GM19023 (cell line): ENCODE results near the gene COX4I2.
"Not testable (repeated sequence)": the region's sequence is repeated elsewhere in the genome, so short reads cannot be mapped to it uniquely, and the experiment has no call there.

Experiments used
- ATAC-seq: cut with Tn5 transposase; IDR thresholded peaks from one replicate; pipeline ENCODE4 v1.9.1; 2021; ENCODE audit warnings: mild to moderate bottlenecking, moderate library complexity; ENCODE audit not compliant: unreplicated experiment

The COX4I2 gene

DNA sequence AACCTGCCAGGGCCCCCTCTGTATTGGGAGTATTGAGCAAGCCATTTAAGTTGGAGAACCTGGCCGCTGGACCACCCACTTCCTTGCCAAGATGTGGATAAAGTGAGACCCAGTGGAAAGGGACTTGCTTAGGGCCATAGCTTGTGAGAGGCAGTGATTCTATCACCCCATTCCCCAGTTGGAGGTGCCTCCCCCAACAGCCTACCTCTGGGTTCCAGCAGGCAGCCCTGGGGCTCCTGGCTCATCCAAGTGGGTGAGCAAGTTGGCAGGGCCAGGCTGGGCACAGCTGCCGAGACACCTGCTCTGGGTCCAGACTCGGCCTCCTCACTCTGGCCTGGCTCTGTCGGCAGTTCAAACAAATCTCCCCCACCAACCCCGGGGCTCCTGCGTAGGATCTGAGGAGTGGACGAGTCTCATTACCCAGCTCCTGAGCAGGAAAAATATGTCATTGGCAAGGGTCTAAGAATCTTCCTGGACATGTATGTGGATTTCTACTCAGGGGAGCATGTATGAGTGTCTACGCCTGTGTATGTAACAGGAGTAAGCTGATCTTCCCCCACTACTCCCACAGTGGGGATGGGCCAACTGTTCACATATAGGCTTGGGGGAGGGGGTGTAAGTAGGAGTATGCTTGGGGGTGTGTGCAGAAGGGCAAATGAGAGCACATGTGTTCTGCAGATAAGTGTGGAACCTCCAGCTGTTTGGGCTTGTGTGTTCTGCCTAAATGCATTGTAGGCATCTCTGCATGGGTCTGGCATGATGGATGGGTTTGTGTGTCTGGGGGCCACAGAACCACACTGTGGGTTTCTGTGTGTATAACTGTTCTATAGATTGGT lies 30.7 kb upstream of the COX4I2 start:
- no peak for ATAC-seq

DNA sequence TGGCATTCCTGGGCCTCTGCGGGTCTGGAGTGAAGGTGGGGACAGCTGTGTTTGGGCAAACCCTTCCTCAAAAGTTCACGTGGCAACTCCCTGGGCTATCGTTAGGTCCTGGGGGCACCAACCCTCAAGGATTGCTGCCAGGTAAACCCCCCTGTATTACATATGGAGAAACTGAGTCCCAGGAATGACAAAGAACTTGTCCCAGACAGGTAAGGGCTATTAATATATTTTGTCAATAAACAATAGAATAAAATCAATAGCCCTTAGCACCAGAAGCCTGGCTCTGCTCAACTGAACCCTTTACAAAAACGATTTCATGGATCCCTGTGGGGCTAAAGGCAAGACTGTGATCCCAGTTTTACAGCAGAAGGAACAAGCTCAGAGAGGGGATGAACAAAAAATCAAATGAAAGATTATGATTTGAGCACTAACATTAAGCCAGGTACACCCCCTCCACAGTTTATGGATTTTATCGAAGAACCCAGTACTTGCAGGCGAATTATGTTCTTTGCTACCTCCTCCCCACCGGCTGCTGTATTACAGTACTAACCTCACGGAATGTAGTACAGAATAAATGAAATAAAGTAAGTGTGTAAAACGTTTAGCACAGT lies 30.0 kb upstream of the COX4I2 start:
- no peak for ATAC-seq

DNA sequence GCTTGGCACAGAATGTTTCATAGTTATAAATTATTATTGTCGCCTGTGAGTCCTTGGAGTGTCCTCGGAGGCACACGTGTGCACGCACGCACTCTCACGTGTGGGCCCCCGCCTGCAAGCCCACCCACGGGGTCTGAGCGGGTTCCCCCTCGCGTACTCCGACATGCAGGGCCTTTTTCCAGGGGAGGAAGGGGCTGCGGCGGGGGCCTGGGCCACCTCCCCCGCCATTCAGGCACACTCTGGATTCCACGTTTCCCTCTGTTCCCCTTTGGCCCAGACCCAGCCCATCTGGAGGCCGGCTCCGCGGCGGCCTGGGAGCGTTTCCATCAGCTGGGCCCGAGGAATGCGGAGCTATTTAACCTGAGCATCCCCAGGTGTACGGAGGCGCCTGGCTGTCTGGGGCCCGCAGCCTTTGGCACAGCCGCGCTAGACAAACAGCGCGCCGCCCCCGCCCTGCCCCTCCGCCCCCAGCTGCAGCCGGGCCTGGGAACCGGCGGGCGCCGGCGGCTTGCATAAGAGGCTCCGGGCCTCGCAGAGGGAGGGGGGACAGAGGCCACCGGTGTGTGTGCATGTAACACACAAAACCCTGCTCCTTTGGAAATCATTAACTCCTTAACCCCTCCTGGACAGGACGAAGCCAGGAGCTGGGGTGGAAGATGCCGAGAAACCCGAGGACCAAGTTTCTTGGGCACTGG lies 29.3 kb upstream of the COX4I2 start:
- no peak for ATAC-seq

DNA sequence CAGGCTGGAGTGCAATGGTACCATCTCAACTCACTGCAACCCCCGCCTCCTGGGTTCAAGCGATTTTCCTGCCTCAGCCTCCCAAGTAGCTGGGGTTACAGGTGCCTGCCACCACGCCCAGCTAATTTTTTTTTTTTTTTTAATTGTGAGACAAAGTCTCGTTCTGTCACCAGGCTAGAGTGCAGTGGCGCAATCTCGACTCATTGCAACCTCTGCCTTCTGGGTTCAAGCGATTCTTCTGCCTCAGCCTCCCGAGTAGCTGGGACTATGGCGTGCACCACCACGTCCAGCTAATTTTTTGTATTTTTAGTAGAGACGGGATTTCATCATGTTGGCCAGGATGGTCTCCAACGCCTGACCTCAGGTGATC lies 25.5 kb upstream of the COX4I2 start:
- not testable (repeated sequence) for ATAC-seq

DNA sequence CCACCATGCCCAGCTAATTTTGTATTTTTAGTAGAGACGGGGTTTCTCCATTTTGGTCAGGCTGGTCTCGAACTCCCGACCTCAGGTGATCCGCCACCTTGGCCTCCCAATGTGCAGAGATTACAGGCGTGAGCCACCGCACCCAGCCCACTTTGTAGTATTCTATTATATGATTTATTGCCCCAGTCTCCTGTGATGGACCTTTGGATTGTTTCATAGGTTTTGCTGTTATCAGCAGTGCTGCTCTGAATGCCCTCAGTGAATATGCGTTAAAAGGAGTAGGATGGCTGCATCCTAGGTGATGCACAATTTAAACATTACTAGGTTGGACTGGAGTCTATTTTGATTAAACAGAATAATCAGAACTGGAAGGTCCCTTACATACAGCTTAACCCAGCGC lies 22.3 kb upstream of the COX4I2 start:
- ATAC-seq: no peak

DNA sequence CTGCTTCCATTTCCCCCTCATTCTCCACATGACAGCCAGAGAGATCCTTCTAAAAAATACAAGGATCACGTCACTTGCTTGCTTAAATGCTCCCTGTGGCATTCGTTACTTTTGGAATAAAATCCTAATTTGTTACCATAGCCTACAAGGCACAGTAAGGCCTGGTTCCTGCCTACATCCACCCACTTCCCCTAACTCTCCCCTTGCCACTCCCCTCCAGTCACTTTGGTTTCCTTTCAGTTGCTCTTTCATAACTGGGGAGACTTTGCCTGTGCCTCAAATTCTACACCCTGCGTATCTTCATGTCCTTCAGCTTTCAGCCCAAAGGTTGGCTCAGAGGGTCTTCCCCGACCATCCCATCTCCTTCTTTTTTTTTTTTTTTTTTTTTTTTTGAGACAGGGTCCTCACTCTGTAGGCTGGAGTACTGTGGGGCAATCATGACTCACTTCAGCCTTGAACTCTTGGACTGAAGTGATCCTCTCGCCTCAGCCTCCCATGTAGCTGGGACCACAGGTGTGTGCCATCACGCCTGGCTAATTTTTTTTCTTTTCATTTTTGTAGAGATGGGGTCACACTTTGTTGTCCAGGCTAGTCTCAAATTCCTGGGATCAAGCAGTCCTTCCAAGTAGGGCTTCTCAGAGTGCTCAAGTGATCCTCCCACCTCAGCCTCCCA lies 20.1 kb upstream of the COX4I2 start:
- ATAC-seq: no peak

DNA sequence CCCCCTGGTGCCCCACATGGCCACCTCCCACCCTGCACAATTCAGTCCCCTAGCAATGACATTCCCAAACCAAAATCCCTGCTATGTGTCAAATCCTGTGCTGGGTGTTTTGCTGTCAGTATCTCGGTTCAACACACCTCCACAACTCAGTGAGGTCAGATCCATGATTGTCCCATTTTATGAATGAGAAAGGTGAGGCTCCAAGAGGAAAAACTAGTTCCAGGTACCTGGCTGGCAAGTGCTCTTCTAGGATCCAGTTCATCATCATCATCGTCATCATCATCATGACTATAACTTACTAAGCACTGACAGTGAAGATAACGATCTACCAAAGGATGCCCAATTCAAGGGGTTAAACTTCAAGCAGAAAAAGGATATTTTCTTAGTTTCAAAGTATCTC lies 17.5 kb upstream of the COX4I2 start:
- no peak for ATAC-seq

DNA sequence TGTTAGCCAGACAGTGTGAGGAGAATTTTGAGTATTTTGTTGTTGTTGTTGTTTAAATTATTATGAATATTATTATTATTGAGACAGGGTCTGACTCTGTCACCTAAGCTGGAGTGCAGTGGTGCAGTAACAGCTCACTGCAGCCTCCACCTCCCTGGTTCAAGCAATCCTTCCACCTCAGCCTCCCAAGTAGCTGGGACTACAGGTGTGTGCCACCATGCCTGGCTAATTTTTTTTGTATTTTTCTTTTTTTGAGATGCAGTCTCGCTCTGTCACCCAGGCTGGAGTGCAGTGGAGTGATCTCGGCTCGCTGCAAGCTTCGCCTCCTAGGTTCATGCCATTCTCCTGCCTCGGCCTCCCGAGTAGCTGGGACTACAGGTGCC lies 14.6 kb upstream of the COX4I2 start:
- ATAC-seq: not testable (repeated sequence)

DNA sequence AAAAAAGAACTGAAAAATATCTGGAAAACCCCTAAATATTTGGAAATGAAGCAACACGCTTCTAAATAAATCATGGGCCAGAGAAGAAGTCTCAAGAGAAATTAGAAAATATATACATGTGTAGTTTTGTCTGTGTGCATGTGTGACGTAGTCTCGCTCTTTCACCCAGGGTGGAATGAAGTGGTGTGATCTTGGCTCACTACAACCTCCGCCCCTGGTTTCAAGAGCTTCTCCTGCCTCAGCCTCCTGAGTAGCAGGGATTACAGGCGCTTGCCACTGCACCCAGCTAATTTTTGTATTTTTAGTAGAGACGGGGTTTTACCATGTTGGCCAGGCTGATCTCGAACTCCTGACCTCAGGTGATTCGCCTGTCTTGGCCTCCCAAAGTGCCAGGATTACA lies 11.2 kb upstream of the COX4I2 start:
- not testable (repeated sequence) for ATAC-seq

DNA sequence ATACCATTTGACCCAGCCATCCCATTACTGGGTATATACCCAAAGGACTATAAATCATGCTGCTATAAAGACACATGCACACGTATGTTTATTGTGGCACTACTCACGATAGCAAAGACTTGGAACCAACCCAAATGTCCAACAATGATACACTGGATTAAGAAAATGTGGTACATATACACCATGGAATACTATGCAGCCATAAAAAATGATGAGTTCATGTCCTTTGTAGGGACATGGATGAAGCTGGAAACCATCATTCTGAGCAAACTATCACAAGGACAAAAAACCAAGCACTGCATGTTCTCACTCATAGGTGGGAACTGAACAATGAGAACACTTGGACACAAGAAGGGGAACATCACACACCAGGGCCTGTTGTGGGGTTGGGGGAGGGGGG lies 9.7 kb upstream of the COX4I2 start:
- ATAC-seq: not testable (repeated sequence)

DNA sequence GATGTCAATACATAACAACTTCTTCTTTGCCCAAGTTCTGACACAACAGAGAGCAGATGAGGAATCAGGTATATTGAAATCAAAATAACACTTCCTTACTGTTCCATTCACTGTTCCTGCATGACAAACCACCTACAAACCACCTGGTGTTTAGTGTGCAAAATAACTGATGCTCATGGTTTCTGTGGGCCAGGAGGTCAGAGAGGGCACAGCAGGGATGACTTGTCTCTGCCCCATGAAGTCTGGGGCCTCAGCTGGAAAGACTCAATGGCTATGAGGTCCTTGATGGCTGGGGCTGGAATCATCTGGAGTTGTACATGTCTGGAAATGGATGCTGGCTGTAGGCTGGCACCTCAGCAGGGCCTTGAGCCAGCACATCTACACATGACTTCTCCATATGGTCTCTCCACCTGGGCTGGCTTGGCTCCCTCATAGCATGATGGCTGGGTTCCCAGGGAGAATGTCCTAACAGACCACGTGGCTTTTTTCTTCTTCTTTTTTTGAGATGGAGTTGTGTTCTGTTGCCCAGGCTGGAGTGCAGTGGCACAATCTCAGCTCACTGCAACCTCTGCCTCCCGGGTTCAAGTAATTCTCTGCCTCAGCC lies 7.4 kb upstream of the COX4I2 start:
- ATAC-seq: no peak

DNA sequence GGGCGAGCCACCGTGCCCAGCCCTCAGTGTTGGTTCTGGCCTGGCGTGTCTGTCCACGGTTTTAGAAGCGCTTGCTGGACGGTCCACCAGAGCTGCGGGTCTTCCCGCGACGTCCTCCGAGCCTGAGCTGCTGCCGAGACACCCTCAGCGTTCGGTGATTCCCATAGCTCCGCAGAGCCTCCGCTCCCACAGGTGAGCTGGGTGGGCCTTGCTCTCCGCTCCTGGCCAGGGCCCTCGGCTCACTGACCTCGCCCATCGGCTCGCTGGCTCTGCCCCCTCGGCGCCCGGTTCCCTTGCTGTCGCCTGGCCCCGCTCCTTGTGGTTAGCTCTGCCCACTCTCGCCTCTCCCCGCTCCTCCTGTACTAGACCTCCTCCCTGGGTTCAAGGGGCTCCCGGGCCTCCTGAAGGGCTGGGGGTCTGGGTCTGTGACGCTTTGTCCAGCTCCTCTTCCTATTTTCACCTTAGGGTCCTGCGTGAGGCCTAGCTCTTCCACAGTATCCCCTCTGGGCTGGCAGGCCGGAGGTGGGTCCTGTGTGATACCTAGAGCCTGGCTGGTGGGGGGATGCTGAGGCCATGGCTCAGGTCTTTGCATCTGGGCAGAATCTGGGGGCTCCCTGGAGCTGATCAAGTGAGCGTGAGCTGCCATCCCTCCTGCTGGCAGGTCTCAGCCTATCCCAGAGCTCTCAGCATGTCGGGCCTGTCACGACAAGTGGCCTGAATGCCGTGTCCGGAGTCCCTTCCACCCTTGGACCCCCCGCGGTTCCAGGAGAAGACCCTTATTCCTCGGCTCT lies 5.0 kb upstream of the COX4I2 start:
- no peak for ATAC-seq

DNA sequence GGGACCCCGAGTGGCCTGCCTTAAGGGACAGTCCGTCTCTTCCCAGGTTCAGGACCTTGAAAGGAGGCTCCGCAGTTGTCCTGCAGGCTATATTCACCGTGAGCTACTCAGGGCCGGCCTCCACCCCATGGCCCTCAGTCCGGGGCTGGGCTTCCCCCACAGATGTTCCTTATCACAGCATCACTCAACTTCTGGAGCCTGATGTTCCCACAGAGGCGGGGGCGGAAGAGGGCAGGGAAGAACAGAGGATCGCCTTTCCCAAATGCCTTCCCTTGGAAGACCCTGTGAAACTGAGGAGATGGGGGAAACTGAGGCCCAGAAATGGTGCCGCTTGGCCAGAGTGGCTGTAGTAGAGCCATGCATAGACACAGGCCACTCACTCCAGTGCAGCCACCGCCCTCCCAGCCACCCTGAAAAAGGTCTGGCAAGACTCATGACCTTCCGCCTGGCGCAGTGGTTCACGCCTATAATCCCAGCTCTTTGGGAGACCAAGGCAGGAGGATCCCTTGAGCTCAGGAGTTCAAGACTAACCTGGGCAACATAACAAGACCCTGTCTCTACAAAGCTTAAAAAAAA lies 4.3 kb upstream of the COX4I2 start:
- ATAC-seq: no peak

DNA sequence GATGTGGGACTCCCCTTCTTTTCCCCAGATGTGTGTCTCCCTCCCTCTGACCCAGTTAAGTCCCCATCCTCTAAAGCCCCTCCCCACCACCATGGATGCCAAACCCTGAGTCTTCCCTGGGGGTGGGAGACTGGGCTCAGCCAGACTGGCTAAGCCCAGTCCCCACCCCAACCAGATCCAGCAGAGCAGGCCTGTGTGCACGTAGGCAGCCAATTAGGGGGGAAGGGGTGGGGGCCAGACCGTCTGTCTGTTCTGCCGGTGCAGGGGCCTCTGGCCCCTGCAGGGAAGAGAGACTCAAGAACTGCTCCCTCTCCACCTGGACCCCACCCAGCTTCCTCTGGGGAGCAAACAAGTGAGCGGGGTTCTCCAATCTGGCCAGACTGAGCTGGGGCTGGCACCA lies 605 bp downstream of the COX4I2 start:
- ATAC-seq: no peak

DNA sequence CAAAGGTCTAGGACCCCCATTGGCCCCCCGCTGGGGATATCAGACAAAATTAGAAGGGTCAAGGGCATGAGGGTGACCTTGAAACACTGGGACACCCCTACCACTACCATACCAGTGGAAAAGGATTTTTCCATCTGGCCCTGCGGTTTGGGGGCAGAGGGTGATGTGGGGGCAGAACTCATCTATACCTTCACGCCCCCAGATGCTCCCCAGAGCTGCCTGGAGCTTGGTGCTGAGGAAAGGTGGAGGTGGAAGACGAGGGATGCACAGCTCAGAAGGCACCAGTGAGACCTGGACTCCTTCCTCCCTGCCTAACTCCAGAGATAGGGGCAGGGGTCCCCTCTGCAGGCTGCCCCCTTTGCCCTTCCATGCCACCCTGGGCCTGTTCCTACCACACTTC lies 1.1 kb downstream of the COX4I2 start:
- no peak for ATAC-seq

DNA sequence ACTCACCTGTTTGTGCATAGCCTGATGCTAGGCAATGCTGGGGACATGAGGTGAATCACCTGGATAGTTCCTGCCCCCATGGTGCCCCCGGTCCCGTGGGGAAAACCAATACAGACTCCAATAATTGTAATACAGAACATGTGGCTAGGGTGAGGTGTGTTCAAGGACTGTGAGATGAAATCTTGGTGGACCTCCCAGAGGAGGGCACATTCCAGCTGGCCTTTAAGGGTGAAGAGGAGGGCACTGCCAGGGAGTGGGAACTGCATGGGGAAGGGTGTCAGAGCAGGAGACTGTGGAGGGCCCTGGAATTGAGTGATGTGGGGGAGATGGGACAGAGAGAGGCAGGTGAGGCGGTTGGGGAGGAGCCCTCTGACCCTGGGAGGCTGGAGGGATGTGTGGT lies 2.5 kb downstream of the COX4I2 start:
- ATAC-seq: no peak

DNA sequence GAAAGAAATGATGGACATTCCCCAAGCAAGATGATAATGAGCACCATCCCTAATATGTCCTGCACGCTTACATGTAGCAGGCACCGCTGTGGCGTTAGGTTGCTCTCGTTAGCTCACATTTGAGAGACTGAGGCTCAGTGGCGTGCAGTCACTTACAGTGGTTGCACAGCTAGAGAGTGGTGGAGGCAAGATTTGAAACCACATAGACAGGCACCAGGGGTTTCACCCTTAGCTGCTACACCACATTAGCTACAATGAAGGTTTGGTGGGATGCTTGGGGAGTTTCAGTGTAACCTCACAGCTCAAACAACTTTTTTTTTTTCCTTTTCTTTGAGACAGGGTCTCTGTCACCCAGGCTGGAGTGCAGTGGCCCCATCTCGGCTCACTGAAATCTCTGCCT lies 3.7 kb downstream of the COX4I2 start:
- ATAC-seq: no peak

DNA sequence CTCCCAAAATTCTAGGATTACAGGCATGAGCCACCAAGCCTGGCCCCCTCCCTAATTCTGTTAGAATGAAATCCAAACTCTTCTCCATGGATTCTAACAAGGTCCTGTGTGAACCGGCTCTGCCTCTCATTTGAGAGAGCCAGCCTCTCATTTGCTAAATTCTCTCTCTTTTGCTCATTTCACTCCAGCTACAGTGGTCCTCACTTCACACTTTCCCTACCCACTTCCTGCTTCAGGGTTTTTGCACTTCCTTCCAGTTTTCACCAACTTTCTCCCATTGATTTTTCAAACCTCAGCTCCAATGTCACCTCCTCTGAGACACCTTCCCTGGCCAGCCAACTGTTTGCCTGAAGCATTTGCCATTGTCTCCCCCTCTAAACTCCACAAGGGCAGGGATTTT lies 5.1 kb downstream of the COX4I2 start:
- ATAC-seq: no peak

DNA sequence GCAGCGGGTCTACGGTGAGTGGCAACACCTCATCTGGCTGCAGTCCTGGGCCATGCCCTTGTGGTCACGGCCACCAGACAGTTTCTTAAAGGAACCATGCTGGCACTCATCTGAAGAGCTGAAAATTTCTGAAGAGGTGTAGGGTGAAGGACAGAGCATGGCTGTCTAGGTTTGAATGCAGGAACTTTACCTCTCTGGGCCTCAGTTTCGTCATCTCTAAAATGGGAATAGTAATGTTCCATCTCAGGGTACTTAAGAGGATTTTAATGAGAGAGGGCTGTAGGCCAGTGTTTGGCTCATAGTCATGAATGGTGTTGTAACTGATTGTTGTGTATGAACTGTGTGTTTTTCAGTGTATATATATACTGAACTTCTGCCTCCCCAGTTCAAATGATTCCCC lies 5.8 kb downstream of the COX4I2 start:
- ATAC-seq: no peak

DNA sequence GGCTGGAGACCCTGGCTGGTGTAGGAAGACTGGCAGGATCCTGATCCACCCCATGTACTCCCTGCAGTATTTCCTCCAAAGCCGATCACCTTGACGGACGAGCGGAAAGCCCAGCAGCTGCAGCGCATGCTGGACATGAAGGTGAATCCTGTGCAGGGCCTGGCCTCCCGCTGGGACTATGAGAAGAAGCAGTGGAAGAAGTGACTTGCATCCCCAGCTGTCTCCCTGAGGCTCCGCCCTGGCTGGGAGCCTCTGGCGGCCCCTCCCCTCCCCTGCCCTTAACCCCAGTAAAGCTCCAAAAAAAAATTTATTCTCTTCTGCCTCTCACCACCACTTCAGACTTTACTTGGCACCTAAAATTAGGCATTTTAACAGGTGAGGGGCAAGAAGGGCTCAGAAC lies 7.0 kb downstream of the COX4I2 start:
- ATAC-seq: no peak
